HL-60/S4 treated with retinoic acid at 250 ng/mL for 4 days and 3 days (cell line): ENCODE results near the gene TACC2.

Experiments used
- in situ Hi-C: fragments of 300-500 bp; cut with MboI; formaldehyde crosslinking; loops from 2 replicates; pipeline ENCODE4 v1.7.0; 2022; ENCODE audit warnings: low sequenced_read_pairs

The TACC2 gene

GRCh38 chr10:122163174-122164022 lies 174.4 kb downstream of the TACC2 start:
- in situ Hi-C loops = no loop called here

GRCh38 chr10:122164023-122164601 lies 175.1 kb downstream of the TACC2 start:
- in situ Hi-C loops = no loop called here

- in situ Hi-C loops = no loop called here
Measured at GRCh38 chr10:122164815-122165483, 176.0 kb downstream of the TACC2 start.

DNA sequence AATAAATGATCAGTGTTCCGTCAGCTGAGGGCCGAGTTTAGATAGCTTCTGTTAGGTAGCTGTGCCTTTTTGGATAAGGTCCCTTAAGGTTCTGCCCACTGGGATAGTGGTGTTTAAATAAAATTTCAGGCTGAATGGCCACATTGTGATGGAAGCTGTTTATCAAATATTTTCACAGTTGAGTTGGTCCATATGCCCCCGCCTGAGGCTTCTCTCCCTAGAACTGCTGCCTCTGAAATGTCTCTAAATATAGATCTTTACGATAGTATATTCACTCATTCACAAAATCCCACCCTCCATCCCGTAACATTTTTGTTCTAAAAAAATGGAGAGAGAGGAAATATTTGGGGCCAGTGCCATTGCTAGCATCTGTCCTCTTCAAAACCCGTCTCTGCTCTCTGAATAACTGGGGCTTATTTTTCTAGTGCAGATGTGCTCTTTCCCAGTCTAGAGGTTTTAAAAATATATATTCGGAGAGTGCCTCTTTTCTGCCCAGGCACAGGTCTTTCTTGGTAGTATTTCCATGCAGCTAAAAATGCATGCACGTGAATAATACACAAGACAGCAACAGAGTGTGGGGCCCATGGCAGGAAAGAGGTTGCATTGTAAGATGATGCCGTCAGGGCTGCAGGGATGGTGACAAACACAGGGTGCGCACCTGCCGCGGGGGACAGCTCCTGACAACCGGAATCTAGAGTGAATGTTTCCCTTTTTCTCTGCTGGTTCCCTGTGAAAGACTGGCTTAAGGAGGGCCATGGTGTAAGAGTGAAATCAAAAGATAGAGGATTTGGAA lies 176.7 kb downstream of the TACC2 start:
- in situ Hi-C loops = no loop called here

DNA sequence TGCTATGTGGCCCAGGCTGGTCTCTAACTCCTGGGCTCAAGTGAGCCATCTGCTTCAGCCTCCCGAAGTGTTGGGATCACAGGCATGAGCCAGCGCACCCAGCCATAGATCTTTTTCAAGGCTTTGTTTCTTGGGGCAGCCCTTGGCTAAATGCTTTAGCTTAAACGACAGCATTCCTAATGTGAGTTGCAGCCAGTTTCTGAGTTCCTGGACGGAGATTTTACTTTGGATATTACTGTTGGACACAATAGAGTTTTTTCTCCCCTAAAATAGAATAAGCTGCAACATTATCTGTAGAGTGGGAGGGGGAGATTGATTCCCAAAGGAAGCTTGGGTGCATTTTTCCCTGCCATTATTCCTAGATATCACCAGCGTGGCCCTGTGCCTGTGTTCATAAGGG lies 179.1 kb downstream of the TACC2 start:
- in situ Hi-C loops = no loop called here

- in situ Hi-C loops = no loop called here
Measured at GRCh38 chr10:122168598-122169394, 179.8 kb downstream of the TACC2 start.

DNA sequence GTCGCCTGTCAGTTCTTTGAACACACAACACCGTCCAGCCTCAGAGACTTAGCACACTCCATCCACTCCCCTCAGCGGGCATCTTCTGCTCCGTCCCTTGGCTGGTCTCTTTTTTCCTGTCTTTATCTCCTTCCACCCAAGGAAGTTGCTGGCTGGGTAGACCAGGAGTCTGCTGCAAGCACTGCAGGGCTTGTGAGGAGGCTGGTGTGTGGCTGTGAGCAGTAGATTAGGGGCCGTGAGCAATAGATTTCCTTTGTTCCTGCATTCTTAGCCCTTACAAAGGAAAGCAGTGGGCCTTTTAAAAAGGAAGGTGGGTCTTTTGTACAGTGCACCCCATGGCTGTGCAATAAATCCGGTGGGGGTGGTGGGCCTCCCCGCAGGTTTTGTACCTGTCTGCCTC lies 181.8 kb downstream of the TACC2 start:
- in situ Hi-C loops = no loop called here

GRCh38 chr10:122171302-122172075 lies 182.5 kb downstream of the TACC2 start:
- in situ Hi-C loops = no loop called here

GRCh38 chr10:122172361-122173008 lies 183.5 kb downstream of the TACC2 start:
- in situ Hi-C loops = no loop called here

- in situ Hi-C loops = no loop called here
Measured at GRCh38 chr10:122173337-122173736, 184.4 kb downstream of the TACC2 start.

GRCh38 chr10:122173766-122174435 lies 184.9 kb downstream of the TACC2 start:
- in situ Hi-C loops = no loop called here

DNA sequence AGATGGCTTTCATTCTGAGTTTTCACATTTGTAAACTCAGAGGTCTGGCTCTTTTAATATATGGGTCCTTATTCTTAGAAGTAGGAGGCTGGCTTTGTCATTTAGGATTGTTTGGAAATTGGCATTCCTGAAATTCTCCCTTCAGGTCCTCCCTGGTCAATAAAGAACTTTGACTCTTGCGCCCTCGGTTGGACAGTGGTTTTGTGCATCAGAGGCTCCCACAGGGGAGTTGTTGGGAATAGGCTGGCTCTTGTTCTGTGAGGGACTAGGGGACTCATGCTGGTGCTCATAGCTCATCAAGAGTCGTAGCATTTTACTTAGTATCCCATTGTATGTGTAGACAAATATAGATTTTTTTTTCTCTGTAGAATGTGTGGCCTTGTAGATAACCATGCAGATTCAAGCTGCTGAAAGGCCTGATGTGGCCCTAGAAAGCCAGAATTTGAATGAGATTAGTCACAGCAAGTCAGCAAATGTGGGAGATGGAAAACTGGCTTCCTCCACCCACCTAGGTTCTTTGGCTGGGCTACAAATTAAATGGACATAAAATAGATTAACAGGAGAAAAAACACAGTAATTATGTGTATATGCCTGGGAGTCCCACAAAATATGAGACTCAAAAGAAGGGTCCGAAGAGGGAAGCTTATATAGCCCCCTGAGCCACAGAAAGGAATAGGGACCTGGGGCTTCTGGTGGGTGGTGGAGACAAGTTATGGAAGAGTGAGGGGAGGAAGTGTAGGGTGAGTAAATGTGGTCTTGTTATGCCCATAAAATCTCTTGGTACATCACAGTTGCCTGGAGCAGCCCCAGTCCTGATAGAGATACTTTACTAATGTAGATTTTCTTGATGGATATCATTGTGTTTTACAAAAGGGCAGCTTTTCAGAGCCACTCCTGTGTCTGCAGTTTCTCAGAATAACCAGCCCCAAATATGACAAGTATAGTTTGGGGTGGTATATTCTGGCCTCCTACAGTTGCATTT lies 187.6 kb downstream of the TACC2 start:
- in situ Hi-C loops = no loop called here

GRCh38 chr10:122178655-122179054 lies 189.7 kb downstream of the TACC2 start:
- in situ Hi-C loops = no loop called here

DNA sequence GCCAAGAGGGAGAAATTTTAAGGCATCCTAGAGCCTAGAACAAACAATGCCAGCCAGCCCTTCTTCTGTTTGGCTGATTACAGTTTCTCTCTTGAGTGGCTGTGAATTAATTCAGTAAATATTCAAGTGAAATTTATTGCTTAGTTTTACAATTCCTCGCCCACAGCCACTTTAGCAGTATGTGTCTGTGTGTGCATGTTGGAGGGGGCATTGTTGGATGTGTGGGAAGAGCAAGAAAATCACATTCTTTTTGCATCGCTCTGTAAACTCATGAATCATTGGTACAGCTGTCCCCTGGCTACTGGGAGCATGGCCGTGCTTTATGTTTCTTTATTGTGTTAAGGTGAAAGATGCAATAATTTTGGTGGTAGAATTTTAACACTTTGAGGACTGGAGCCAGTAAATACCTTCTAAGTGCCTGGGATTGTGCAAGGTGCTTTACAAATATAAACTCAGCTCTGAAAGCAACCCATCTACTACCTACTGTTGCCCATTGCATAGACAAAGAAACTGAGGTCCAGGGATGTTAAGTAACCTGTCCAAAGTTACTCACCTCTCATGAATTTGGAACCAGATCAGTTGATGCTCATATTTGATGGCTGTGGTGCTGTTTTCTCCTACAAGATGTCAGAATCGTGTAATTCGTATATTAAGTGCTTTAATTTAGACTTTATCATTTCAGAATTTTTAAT lies 192.2 kb downstream of the TACC2 start:
- in situ Hi-C loops = no loop called here

DNA sequence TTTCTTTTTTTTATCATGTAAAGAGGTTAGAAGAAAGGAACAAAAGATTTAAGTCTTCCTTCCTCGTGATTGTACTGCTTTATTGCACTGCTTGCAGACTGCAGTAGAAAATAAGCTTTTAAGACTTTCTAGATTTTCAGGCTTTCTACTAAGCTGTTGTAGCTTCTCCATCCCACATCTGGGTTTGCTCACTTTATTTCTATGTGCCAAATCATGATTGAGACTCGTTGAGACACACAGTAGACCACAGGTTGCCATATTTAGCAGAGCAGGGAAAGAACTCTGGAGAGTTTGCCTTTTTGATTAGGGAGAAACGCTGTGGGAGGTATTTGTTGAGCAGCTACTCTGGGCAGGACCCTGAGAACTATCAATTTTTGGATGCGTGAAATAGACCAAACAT lies 192.9 kb downstream of the TACC2 start:
- in situ Hi-C loops = no loop called here

DNA sequence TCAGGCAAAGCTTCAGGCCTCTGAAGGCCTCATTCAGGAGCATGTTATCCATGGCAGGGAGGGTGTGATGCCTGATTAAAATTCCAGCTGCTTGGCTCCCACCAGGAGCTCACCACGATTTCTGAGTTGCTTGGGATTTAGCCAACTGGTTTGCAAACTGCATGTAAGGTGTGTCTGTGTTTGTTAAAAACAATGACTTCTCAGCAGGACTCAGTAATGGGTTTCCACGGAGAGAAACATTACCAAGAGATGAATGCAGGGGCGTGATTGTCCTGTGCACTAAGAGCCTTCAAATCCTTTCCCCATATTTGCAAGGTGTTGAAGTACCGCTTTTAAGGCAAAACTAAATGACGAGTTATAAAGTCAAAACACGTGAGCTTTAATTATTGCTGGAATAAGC lies 193.3 kb downstream of the TACC2 start:
- in situ Hi-C loops = no loop called here

GRCh38 chr10:122184254-122184653 lies 195.3 kb downstream of the TACC2 start:
- in situ Hi-C loops = no loop called here
